Activated naive CD4-positive, alpha-beta T cell treated with anti-CD3 and anti-CD28 coated beads, Interleukin-2, amount 10 ng/mL, durations not matched to agents 5 hours and 36 hours (primary cell): ENCODE data around the gene PPIF. TPM values are rescaled to one million over a fixed set of nuclear protein-coding genes. Genes with fewer than 3 reads are reported as not detected.

Experiments
- total RNA-seq, 2 experiments: library from RNA; stranded (reverse); gene quantifications; one replicate each; pipeline ENCODE4 v1.2.3, GENCODE V29; 2021

The PPIF gene
- total RNA-seq: 10 to 100 TPM; 47.4 to 47.8 TPM

GRCh38 chr10:79347226-79347893 lies at the start of gene PPIF:
TSS of gene PPIF (plus strand) at chr10:79347469. CDS start at chr10:79347549, 80 bp downstream.

Other genes with a start within 250 kb of the PPIF start
- under 1 TPM; 0.76 to 0.94 TPM for gene ZCCHC24, start 98.2 kb downstream of the PPIF start, total RNA-seq
- gene EIF5AL1, start 165.1 kb downstream of the PPIF start, total RNA-seq: 1 to 10 TPM; 1.2 to 1.8 TPM
- not detected for gene SFTPA2, start 212.9 kb downstream of the PPIF start, total RNA-seq